ENCODE data around the gene TMEM181. TPM values are rescaled to one million over a fixed set of nuclear protein-coding genes. Genes with fewer than 3 reads are reported as not detected.

The TMEM181 gene
- total and polyA plus RNA-seq, 2 experiments from 2014 or later = 17.9 to 21.0 TPM

DNA sequence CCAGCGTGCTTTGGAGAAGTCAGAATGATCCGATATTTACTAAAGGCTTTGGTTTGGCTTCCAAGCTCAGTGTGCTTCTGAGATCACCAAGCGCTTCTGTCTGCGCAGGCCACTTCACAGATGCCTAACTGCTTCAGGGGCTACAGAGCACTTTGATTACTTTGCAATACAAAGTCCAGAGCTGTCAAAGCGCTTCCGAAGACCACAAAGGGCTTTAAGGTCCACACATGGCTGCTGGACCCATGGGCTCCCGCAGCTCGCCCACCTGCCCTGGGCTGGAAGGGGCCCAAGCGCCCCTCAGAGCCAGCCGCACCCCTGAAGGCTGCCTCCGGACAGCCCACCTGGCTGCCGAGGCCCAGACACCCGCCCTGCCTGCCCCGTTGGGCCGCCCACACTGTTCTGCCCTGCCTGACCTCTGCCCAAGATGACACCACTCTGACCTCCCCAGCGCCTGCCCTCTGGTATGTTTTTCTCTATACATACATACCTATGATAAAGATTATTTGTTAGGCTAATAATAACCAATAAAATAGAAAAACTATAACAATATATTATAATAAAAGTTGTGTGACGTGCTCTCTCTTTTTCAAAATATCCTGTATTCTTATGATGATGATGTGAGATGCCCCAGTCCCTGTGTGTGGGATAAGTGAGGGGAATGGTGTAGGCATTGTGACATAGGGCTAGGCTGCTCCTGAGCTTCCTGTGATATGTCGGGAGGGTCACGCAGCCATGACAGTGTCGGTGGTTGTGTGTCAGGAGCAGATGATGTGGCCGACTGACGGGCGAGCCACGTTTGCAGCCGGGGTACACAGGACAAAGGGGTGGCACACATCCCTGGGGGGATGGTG lies 62.0 kb downstream of the TMEM181 start:
- H3K27ac ChIP-seq = peak overlapping the region; percentile 74
- TF ChIP-seq, protein P1, sequence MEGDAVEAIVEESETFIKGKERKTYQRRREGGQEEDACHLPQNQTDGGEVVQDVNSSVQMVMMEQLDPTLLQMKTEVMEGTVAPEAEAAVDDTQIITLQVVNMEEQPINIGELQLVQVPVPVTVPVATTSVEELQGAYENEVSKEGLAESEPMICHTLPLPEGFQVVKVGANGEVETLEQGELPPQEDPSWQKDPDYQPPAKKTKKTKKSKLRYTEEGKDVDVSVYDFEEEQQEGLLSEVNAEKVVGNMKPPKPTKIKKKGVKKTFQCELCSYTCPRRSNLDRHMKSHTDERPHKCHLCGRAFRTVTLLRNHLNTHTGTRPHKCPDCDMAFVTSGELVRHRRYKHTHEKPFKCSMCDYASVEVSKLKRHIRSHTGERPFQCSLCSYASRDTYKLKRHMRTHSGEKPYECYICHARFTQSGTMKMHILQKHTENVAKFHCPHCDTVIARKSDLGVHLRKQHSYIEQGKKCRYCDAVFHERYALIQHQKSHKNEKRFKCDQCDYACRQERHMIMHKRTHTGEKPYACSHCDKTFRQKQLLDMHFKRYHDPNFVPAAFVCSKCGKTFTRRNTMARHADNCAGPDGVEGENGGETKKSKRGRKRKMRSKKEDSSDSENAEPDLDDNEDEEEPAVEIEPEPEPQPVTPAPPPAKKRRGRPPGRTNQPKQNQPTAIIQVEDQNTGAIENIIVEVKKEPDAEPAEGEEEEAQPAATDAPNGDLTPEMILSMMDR (IDR thresholded peaks at IDR 0.05; ENCODE audit: low read depth, low read length) = no peak
- no peaks in the 10 kb centered on the region for H3K27me3 ChIP-seq
- DNase-seq (ENCODE audit: low read depth in 1 of 2, low spot score in 1 of 2) = no peak
- peaks cover 9% of the 10 kb centered on the region for H3K4me1 ChIP-seq (ENCODE audit: low read depth)
- H3K36me3 ChIP-seq = peaks cover 4% of the 10 kb centered on the region
- no peaks in the 10 kb centered on the region for H3K9me3 ChIP-seq (ENCODE audit: low read depth)
- H3K4me3 ChIP-seq = no peak overlapping the region

DNA sequence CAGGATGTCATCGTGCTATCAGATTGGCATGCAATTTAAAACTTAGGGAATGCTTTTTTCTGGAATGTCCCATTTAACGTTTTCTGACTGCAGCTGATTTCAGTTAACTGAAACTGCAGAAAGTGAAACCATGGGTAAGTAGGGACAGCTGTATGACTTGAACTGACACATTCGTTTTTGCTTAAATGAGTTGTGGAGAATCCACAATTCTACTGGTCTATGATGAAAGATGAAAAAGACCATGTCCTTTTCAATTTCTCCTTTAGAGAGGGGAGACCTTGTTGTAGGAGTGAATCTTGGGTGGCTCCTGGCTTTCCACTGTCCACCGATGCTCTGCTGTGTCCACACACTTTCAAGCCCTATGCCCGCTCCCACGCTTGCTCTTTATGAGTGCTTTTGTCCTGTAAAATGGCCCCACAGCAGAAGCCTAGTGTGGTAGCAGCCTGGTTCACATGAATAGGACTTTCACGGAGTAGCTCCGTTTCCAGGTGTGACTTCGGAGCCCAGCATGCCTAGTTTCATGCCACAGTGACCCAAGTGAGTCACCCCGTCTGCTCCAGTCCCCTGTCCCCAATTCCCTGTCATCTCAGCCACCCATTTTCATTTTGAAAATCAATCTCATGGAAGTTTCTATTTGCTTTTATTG lies 62.8 kb downstream of the TMEM181 start:
- Histone ChIP-seq H3K36me3 (peaks cover 4% of the 10 kb centered on the region), H3K27me3 (no peaks in the 10 kb centered on the region), H3K9me3 (ENCODE audit: low read depth) (no peaks in the 10 kb centered on the region), H3K4me3 (no peak overlapping the region), H3K27ac (no peak overlapping the region), H3K4me1 (ENCODE audit: low read depth) (peaks cover 16% of the 10 kb centered on the region)
- TF ChIP-seq, protein P1 (IDR thresholded peaks at IDR 0.05; ENCODE audit: low read depth, low read length) = no peak
- DNase-seq (ENCODE audit: low read depth in 1 of 2, low spot score in 1 of 2) = no peak

DNA sequence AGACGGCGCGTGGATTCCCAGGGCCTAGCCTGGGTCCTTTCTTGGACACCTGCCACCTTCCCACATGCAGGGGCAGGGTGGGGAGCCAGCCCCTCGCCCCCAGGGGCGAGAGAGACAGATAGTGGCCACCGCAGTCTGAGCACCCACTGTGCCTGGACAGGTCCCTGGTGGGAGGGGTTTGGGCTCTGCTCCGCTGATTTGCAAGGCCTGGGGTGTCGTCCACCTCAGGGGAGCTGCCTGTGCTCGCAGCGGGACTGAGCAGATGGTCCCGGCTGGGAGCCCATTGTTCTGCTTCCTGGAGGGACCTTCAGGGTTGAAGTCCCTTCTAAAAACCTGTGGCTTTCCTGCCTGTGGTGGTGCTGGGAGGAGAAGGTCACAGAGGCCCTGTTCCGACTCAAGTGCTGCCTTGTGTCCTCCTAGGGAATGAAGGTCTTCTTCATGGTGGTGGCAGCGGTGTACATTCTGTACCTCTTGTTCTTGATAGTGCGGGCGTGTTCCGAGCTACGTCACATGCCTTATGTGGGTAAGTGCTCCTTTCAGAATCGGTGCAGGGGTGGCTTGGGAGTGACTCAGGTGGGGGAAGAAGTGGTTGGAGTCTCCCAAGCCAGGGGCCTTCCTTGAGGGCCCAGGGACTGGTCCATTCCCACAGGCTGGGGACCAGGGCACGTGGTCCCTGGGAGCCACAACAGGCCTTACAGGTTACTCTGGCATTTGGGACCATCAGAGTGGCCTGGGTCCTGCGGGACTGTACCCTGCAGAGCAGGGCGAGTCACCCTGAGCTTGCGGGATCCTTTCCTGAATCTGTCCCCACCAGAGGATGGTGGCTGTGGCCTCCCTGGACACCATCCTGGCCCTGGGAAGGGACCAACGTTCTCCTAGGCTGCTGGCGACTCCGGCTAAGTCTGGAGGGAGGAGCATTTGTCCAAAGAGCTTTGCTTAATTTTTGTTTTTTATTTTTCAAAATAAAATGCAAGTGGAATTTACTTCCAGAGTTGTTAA lies 65.1 kb downstream of the TMEM181 start:
- TF ChIP-seq, protein P1 (IDR thresholded peaks at IDR 0.05; ENCODE audit: low read depth, low read length) = no peak
- Histone ChIP-seq H3K4me3 (no peak overlapping the region), H3K4me1 (ENCODE audit: low read depth) (peaks cover 38% of the 10 kb centered on the region), H3K36me3 (peaks cover 4% of the 10 kb centered on the region), H3K27ac (no peak overlapping the region), H3K27me3 (no peaks in the 10 kb centered on the region), H3K9me3 (ENCODE audit: low read depth) (no peaks in the 10 kb centered on the region)
- DNase-seq (ENCODE audit: low read depth in 1 of 2, low spot score in 1 of 2) = no peak

DNA sequence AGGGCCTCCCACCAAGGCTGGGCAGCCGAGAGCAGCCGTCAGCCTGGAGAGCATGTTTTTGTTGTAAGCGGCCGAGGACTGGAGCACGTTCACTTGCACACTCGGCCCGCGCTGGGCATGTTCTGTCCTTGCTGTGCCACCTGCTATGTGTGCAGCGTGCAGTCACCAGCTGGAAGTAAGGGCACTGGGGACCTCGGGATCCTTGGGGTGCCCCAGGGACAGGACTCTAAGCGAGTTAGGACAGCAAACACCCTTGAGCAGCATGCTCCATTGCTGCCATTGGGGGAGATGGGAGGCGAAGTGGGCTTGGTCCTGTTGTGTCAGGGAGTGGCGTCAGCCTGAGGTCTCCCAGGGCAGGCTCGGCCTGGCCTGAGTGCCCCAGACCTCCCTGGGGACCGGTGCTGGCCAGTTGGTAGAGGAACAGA lies 66.0 kb downstream of the TMEM181 start:
- H3K9me3 ChIP-seq (ENCODE audit: low read depth) = no peaks in the 10 kb centered on the region
- H3K27ac ChIP-seq = peak overlapping the region; percentile 28
- H3K4me3 ChIP-seq = no peak overlapping the region
- H3K4me1 ChIP-seq (ENCODE audit: low read depth) = peaks cover 36% of the 10 kb centered on the region
- no peaks in the 10 kb centered on the region for H3K27me3 ChIP-seq
- H3K36me3 ChIP-seq = peaks cover 4% of the 10 kb centered on the region
- DNase-seq (ENCODE audit: low read depth in 1 of 2, low spot score in 1 of 2) = no peak
- TF ChIP-seq, protein P1 (IDR thresholded peaks at IDR 0.05; ENCODE audit: low read depth, low read length) = no peak
